ENCODE data around the gene CDX2.

CDX2 gene

GRCh38 chr13:27978301-27978968 is 9.3 kb upstream of the CDX2 start:
- no peak for DNase-seq

- no peak for DNase-seq
Observed at GRCh38 chr13:27977476-27978300, 8.6 kb upstream of the CDX2 start.

GRCh38 chr13:27976362-27977091 is 7.4 kb upstream of the CDX2 start:
- DNase-seq: no peak

GRCh38 chr13:27975564-27976361 is 6.6 kb upstream of the CDX2 start:
- no peak for DNase-seq

GRCh38 chr13:27973961-27974662 is 5.0 kb upstream of the CDX2 start:
- no peak for DNase-seq

GRCh38 chr13:27973291-27973690 is 4.2 kb upstream of the CDX2 start:
- DNase-seq: no peak

GRCh38 chr13:27972478-27972820 is 3.3 kb upstream of the CDX2 start:
- DNase-seq: no peak

GRCh38 chr13:27971776-27972477 is 2.8 kb upstream of the CDX2 start:
- no peak for DNase-seq

- DNase-seq: no peak
Observed at GRCh38 chr13:27971236-27971645, 2.1 kb upstream of the CDX2 start.

GRCh38 chr13:27970382-27971235 is 1.5 kb upstream of the CDX2 start:
- DNase-seq: no peak

GRCh38 chr13:27969866-27970229 is 733 bp upstream of the CDX2 start:
- no peak for DNase-seq

GRCh38 chr13:27968316-27969081 is 616 bp downstream of the CDX2 start:
- DNase-seq: no peak

GRCh38 chr13:27967736-27968315 is 1.3 kb downstream of the CDX2 start:
- DNase-seq: no peak

GRCh38 chr13:27967203-27967735 is 1.8 kb downstream of the CDX2 start:
- peak; percentile 49 for DNase-seq

- DNase-seq: no peak
Observed at GRCh38 chr13:27966641-27967202, 2.4 kb downstream of the CDX2 start.

GRCh38 chr13:27965740-27966640 is 3.1 kb downstream of the CDX2 start:
- DNase-seq: no peak

- no peak for DNase-seq
Observed at GRCh38 chr13:27965343-27965739, 3.8 kb downstream of the CDX2 start.

Measured in MV-4-11 (cell line).